ENCODE data around the gene UBXN1. TPM values are rescaled to one million over a fixed set of nuclear protein-coding genes. Genes with fewer than 3 reads are reported as not detected.
A peak's percentile ranks its signal among the peaks of the same experiment; 100 is the strongest.
"Not testable (repeated sequence)": the region's sequence is repeated elsewhere in the genome, so short reads cannot be mapped to it uniquely, and the experiment has no call there.

UBXN1 gene
- total RNA-seq, 2 experiments from 2014 or later, result 196 to 222 TPM

DNA sequence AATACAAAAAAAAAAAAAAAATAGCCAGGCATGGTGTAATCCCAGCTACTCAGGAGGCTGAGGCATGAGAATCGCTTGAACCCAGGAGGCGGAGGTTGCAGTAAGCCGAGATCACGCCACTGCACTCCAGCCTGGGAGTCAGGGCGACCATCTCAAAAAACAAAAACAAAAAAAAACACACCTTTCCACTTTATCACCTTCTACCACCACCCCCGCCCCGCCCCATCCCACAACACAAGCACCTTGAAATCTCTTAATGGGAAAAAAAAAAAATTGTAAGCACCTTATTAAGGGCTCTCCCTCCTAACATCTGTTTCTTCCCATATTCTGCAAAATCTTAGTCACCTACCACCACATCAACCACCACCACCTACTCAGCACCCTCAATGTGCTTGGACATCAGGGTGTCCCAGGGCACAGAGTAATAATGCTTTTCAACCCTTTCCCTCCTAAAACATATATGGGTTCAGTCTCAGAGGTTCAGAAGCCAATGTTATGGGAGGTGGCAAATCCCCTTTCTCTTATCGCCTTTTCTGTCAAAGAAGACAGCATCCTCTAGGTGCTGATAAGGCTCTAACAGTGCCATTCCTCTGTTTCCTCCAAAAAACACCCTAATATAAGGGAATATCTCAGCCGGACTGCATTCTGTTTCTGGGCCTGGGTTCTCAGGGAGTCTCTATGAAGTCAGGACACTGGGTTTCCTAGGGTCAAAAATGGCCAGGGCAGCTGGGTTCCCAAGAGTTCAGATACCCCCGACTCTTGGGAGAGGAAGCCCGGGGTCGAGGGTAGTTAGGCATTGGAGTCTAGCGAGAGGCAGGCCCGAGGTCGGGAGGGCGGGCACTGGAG, 26.5 kb downstream of the UBXN1 start:
- Mint-ChIP-seq H3K36me3 (ENCODE audit: low read depth) (peaks cover 21% of the 10 kb centered on the region), H3K27me3 (no peaks in the 10 kb centered on the region), H3K9me3 (no peaks in the 10 kb centered on the region), H3K4me1 (ENCODE audit: low read depth) (peaks cover 17% of the 10 kb centered on the region), H3K27ac (peak overlapping the region; percentile 97), H3K4me3 (peak overlapping the region; percentile 94)
- Histone ChIP-seq H3K27ac (ENCODE audit: low read depth in 1 of 2, low read length in 2 of 2) (peak overlapping the region; percentile 89 to 94), H3K36me3 (ENCODE audit: insufficient read depth, low read length) (peaks cover 24% of the 10 kb centered on the region), H3K27me3 (ENCODE audit: control insufficient read depth in 1 of 2, insufficient read depth in 2 of 2, low read length in 2 of 2) (no peaks in the 10 kb centered on the region), H3K4me1 (ENCODE audit: insufficient read depth, low read length) (peaks cover 28% of the 10 kb centered on the region), H3K4me3 (ENCODE audit: low read length) (peak overlapping the region; percentile 96), H3K9me3 (ENCODE audit: control insufficient read depth in 1 of 2, insufficient read depth in 1 of 2, low read length in 2 of 2) (no peaks in the 10 kb centered on the region)
- TF ChIP-seq, protein P1, sequence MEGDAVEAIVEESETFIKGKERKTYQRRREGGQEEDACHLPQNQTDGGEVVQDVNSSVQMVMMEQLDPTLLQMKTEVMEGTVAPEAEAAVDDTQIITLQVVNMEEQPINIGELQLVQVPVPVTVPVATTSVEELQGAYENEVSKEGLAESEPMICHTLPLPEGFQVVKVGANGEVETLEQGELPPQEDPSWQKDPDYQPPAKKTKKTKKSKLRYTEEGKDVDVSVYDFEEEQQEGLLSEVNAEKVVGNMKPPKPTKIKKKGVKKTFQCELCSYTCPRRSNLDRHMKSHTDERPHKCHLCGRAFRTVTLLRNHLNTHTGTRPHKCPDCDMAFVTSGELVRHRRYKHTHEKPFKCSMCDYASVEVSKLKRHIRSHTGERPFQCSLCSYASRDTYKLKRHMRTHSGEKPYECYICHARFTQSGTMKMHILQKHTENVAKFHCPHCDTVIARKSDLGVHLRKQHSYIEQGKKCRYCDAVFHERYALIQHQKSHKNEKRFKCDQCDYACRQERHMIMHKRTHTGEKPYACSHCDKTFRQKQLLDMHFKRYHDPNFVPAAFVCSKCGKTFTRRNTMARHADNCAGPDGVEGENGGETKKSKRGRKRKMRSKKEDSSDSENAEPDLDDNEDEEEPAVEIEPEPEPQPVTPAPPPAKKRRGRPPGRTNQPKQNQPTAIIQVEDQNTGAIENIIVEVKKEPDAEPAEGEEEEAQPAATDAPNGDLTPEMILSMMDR (IDR thresholded peaks at IDR 0.05), result no peak
- POLR2A ChIA-PET, result interaction anchor here (0.9 to 5.6 kb wide), 32 partner anchors 11 to 1688 kb away, joined by 3 to 170 read pairs (median 6); partner anchors contain the start of genes B3GAT3, C11orf98, CCDC88B and CSKMT
- CTCF ChIA-PET, result interaction anchor here (0.7 to 1.4 kb wide), 4 partner anchors 13 to 40 kb away, joined by 3 to 6 read pairs (median 4); partner anchors contain the start of genes C11orf98, CSKMT, EML3 and LBHD1
- DNase-seq (peak in 4 of 14 experiments; percentile 43 to 62 (median 51)), ATAC-seq (ENCODE audit: poor library complexity) (peak; percentile 5)
- intact Hi-C loops (cut with DNase I, micrococcal nuclease), result loop anchor here (1.0 to 5.0 kb wide), 6 partner anchors 13 to 60 kb away; partner anchors contain the start of genes C11orf98 (in 2 of the 2), CSKMT (in 2 of the 2), UQCC3 (in 2 of the 2) and EML3 (in 1 of the 2)

DNA sequence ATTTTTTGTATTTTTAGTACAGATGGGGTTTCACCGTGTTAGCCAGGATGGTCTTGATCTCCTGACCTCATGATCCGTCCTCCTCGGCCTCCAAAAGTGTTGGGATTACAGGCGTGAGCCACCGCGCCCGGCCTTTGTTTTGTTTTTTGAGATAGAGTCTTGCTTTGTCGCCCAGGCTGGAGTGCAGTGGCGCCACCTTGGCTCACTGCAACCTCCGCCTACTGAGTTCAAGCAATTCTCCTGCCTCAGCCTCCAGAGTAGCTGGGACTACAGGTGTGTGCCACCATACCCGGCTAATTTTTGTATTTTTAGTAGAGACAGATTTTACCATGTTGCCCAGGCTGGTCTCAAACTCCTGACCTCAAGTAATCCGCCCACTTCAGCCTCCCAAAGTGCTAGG, 28.6 kb downstream of the UBXN1 start:
- H3K27me3 Mint-ChIP-seq; H3K27me3 ChIP-seq (ENCODE audit: control insufficient read depth in 1 of 2, insufficient read depth in 2 of 2, low read length in 2 of 2); H3K9me3 ChIP-seq (ENCODE audit: control insufficient read depth in 1 of 2, insufficient read depth in 1 of 2, low read length in 2 of 2); H3K27ac Mint-ChIP-seq; H3K27ac ChIP-seq (ENCODE audit: low read depth in 1 of 2, low read length in 2 of 2); H3K9me3 Mint-ChIP-seq; H3K4me3 Mint-ChIP-seq; DNase-seq; H3K4me3 ChIP-seq (ENCODE audit: low read length); ATAC-seq (ENCODE audit: poor library complexity): not testable (repeated sequence)
- Mint-ChIP-seq H3K4me1 (ENCODE audit: low read depth) (peaks cover 30% of the 10 kb centered on the region), H3K36me3 (ENCODE audit: low read depth) (peaks cover 36% of the 10 kb centered on the region)
- ChIA-PET POLR2A (interaction anchor here (1.7 to 7.0 kb wide), 2 partner anchors 15 to 191 kb away, joined by 5 to 77 read pairs; partner anchors contain the start of genes C11orf98 and CSKMT), CTCF (interaction anchor here (0.6 kb wide), 1 partner anchor 57 kb away, joined by 4 read pairs; no protein-coding TSS in a partner anchor)
- peaks cover 44% of the 10 kb centered on the region for H3K4me1 ChIP-seq (ENCODE audit: insufficient read depth, low read length)
- intact Hi-C loops (cut with DNase I, micrococcal nuclease), result loop anchor here in 1 of 2 experiments (5.0 kb wide), 2 partner anchors 38 to 58 kb away; partner anchors contain the start of genes EML3, ROM1 and TUT1
- H3K36me3 ChIP-seq (ENCODE audit: insufficient read depth, low read length), result peaks cover 26% of the 10 kb centered on the region

DNA sequence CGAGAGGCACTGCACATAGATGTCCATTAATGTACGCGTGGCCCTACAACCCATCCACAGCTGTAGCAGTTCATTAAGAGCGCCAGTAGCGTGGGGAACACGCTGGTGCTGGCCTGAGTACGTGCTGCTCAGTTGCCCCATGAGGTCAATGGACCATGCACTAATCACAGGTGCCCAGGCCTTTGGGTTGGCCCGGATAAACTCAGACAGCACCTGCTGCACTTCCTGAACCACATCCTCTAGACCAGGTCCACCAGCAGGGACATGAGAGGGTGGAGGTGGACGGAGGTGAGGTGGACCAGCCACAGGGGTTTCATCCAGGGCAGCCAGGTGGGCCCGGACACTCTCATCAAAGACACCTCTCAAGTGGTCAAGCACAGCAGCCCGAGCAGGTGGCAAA, 29.4 kb downstream of the UBXN1 start:
- ATAC-seq (ENCODE audit: poor library complexity) (no peak), DNase-seq (no peak)
- Histone ChIP-seq H3K4me1 (ENCODE audit: insufficient read depth, low read length) (peaks cover 51% of the 10 kb centered on the region), H3K27ac (ENCODE audit: low read depth in 1 of 2, low read length in 2 of 2) (no peak overlapping the region), H3K27me3 (ENCODE audit: control insufficient read depth in 1 of 2, insufficient read depth in 2 of 2, low read length in 2 of 2) (no peaks in the 10 kb centered on the region), H3K36me3 (ENCODE audit: insufficient read depth, low read length) (peaks cover 32% of the 10 kb centered on the region), H3K9me3 (ENCODE audit: control insufficient read depth in 1 of 2, insufficient read depth in 1 of 2, low read length in 2 of 2) (no peaks in the 10 kb centered on the region), H3K4me3 (ENCODE audit: low read length) (no peak overlapping the region)
- ChIA-PET CTCF (no interaction called here), POLR2A (interaction anchor here (0.9 to 7.0 kb wide), 4 partner anchors 16 to 192 kb away, joined by 4 to 77 read pairs (median 6); partner anchors contain the start of genes C11orf98, CSKMT and TUT1)
- no peaks in the 10 kb centered on the region for H3K9me3 Mint-ChIP-seq
- H3K27me3 Mint-ChIP-seq, result no peaks in the 10 kb centered on the region
- TF ChIP-seq, protein P1 (IDR thresholded peaks at IDR 0.05), result no peak
- H3K4me3 Mint-ChIP-seq, result peak overlapping the region; percentile 7
- H3K4me1 Mint-ChIP-seq (ENCODE audit: low read depth), result peaks cover 36% of the 10 kb centered on the region
- intact Hi-C loops (cut with DNase I, micrococcal nuclease), result no loop called here
- peaks cover 36% of the 10 kb centered on the region for H3K36me3 Mint-ChIP-seq (ENCODE audit: low read depth)
- H3K27ac Mint-ChIP-seq, result no peak overlapping the region
